HCT116 (cell line): ENCODE results near the gene GNAI1.

Experiments
- ELF1 ChIP-seq: IDR thresholded peaks from 2 replicates; pipeline ENCODE4 v1.6.1; 2012; ENCODE audit warnings: low read depth, borderline replicate concordance
- EZH2 ChIP-seq: fragments of 200-600 bp; sonication (generic); IDR thresholded peaks from 2 replicates; pipeline ENCODE4 v1.6.1; 2017; ENCODE audit warnings: antibody characterized with exemption, mixed run types
- EZH2phosphoT487 ChIP-seq: fragments of 200-600 bp; IDR thresholded peaks from 2 replicates; pipeline ENCODE4 v1.6.1; 2018; ENCODE audit warnings: antibody characterized with exemption, borderline replicate concordance
- FOSL1 ChIP-seq: IDR thresholded peaks from 2 replicates; pipeline ENCODE4 v1.6.1; 2012; ENCODE audit warnings: low read depth
- POLR2A ChIP-seq: IDR thresholded peaks from 2 replicates; pipeline ENCODE4 v1.7.0; 2011; ENCODE audit warnings: borderline replicate concordance; ENCODE audit not compliant: insufficient read depth, insufficient read length; ENCODE audit errors: extremely low read depth
- POLR2AphosphoS5 ChIP-seq: IDR thresholded peaks from 2 replicates; pipeline ENCODE4 v1.6.1; 2011; ENCODE audit warnings: mild to moderate bottlenecking, low read depth, low read length, moderate library complexity
- RAD21 ChIP-seq: IDR thresholded peaks from 2 replicates; pipeline ENCODE4 v1.6.1; 2012; ENCODE audit warnings: low read depth, mild to moderate bottlenecking
- SIN3A ChIP-seq: IDR thresholded peaks from 2 replicates; pipeline ENCODE4 v1.6.1; 2012; ENCODE audit warnings: low read depth
- SRF ChIP-seq: IDR thresholded peaks from 2 replicates; pipeline ENCODE4 v1.6.1; 2012; ENCODE audit warnings: low read depth
- TCF7L2 ChIP-seq: IDR thresholded peaks from 2 replicates; pipeline ENCODE4 v1.7.0; 2011; ENCODE audit warnings: borderline replicate concordance, inconsistent platforms; ENCODE audit not compliant: insufficient read depth, insufficient read length; ENCODE audit errors: extremely low read depth
- YY1 ChIP-seq: IDR thresholded peaks from 2 replicates; pipeline ENCODE4 v1.6.1; 2011; ENCODE audit warnings: low read length, low read depth, moderate library complexity, mild to moderate bottlenecking; ENCODE audit not compliant: insufficient replicate concordance; ENCODE audit errors: extremely low read depth
- ZNF274 ChIP-seq: fragments of 200-500 bp; sonication (Bioruptor generic); IDR thresholded peaks from 2 replicates; pipeline ENCODE4 v1.6.1; 2014; ENCODE audit warnings: mild to moderate bottlenecking, low read depth, low read length, inconsistent platforms
- TF ChIP-seq, protein P1 (sequence below), 3 experiments: fragments of 200-600 bp in 1 of 3; sonication (generic) in 1 of 3; IDR thresholded peaks in 2 of 3; conservative IDR thresholded peaks in 1 of 3; 2 replicates each; pipeline ENCODE4 v1.5.1; 2012 to 2017; ENCODE audit warnings: low read depth in 2 of 3, low read length in 2 of 3, antibody characterized with exemption in 1 of 3, borderline replicate concordance in 1 of 3, control low read depth in 1 of 3, mild to moderate bottlenecking in 1 of 3, mixed read lengths in 1 of 3, mixed run types in 1 of 3, moderate library complexity in 1 of 3; ENCODE audit not compliant: insufficient read depth in 1 of 3
- TF ChIP-seq, protein P2 (sequence below): IDR thresholded peaks from 2 replicates; pipeline ENCODE4 v1.6.1; 2012; ENCODE audit warnings: low read depth

DNA sequence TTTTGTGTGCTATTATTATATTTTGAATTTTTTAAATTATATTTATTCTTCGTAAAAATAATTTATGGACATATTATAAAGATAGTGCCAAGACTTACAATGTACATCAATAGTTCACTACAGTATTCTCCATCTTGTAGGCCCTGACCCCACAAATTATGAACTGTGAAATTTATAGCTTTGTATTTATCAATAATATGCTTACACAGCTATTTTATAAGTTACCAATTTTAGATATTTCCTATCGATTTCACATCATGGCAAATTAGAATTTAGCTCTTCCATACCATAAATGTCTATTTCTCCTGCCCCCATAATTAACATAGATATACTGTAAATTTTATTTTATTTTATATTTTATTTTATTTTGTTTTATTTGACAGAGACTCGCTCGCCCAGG, 34.4 kb upstream of the GNAI1 start:
- no peak for TF ChIP-seq POLR2A
- TF ChIP-seq, protein P1, sequence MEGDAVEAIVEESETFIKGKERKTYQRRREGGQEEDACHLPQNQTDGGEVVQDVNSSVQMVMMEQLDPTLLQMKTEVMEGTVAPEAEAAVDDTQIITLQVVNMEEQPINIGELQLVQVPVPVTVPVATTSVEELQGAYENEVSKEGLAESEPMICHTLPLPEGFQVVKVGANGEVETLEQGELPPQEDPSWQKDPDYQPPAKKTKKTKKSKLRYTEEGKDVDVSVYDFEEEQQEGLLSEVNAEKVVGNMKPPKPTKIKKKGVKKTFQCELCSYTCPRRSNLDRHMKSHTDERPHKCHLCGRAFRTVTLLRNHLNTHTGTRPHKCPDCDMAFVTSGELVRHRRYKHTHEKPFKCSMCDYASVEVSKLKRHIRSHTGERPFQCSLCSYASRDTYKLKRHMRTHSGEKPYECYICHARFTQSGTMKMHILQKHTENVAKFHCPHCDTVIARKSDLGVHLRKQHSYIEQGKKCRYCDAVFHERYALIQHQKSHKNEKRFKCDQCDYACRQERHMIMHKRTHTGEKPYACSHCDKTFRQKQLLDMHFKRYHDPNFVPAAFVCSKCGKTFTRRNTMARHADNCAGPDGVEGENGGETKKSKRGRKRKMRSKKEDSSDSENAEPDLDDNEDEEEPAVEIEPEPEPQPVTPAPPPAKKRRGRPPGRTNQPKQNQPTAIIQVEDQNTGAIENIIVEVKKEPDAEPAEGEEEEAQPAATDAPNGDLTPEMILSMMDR (IDR thresholded peaks at IDR 0.05 in 2 of 3, conservative IDR thresholded peaks at IDR 0.05 in 1 of 3; ENCODE audit: borderline replicate concordance in 1 of 3, insufficient read depth in 1 of 3, low read depth in 2 of 3, low read length in 2 of 3), result no peak
- no peak for TF ChIP-seq EZH2phosphoT487
- no peak for TF ChIP-seq ELF1
- no peak for TF ChIP-seq SIN3A
- no peak for TF ChIP-seq SRF
- no peak for TF ChIP-seq RAD21
- no peak for TF ChIP-seq POLR2AphosphoS5
- TF ChIP-seq, protein P2, sequence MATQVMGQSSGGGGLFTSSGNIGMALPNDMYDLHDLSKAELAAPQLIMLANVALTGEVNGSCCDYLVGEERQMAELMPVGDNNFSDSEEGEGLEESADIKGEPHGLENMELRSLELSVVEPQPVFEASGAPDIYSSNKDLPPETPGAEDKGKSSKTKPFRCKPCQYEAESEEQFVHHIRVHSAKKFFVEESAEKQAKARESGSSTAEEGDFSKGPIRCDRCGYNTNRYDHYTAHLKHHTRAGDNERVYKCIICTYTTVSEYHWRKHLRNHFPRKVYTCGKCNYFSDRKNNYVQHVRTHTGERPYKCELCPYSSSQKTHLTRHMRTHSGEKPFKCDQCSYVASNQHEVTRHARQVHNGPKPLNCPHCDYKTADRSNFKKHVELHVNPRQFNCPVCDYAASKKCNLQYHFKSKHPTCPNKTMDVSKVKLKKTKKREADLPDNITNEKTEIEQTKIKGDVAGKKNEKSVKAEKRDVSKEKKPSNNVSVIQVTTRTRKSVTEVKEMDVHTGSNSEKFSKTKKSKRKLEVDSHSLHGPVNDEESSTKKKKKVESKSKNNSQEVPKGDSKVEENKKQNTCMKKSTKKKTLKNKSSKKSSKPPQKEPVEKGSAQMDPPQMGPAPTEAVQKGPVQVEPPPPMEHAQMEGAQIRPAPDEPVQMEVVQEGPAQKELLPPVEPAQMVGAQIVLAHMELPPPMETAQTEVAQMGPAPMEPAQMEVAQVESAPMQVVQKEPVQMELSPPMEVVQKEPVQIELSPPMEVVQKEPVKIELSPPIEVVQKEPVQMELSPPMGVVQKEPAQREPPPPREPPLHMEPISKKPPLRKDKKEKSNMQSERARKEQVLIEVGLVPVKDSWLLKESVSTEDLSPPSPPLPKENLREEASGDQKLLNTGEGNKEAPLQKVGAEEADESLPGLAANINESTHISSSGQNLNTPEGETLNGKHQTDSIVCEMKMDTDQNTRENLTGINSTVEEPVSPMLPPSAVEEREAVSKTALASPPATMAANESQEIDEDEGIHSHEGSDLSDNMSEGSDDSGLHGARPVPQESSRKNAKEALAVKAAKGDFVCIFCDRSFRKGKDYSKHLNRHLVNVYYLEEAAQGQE, result no peak
- TF ChIP-seq ZNF274, result no peak
- no peak for TF ChIP-seq FOSL1
- no peak for TF ChIP-seq YY1
- no peak for TF ChIP-seq TCF7L2
- no peak for TF ChIP-seq EZH2
